HepG2 (cell line): ENCODE results near the gene CCND1. TPM values are rescaled to one million over a fixed set of nuclear protein-coding genes. Genes with fewer than 3 reads are reported as not detected.
A peak's percentile ranks its signal among the peaks of the same experiment; 100 is the strongest.

ENCODE experiments used
- ATAC-seq: fragments of 200-7000 bp; cut with Tn5 transposase; 3 replicates; pipeline ENCODE4 v1.9.1; 2020; ENCODE audit warnings: mild to moderate bottlenecking, moderate library complexity
- BruUV-seq: library from RNA; stranded (reverse); fragments of 400-500 nt; replicated peaks from 2 replicates; lab custom pipeline; 2021; lab: Mats Ljungman, UMichigan
- CTCF ChIA-PET: fragments of 300-600 bp; formaldehyde crosslinking; extraction: SDS; loops from one replicate; lab custom pipeline; 2021; ENCODE audit warnings: low total read pairs, inconsistent platforms, low intra/inter-chr PET ratio; lab: Yijun Ruan, JAX
- POLR2A ChIA-PET: fragments of 350-600 bp; sonication (Branson Sonifier 250); formaldehyde crosslinking; loops from one replicate; lab custom pipeline; 2020; ENCODE audit warnings: antibody characterized with exemption, inconsistent platforms; lab: Yijun Ruan, JAX
- DNase-seq: peaks from one replicate; pipeline ENCODE4 v3.0.0-alpha.2; 2015; ENCODE audit warnings: low spot score
- FAIRE-seq: peaks from 3 replicates; lab custom pipeline; 2011; peaks lifted over from hg19 to GRCh38; lab: Jason Lieb, UNC
- H2AFZ ChIP-seq: one replicate; pipeline ENCODE4 v1.6.1; 2011; ENCODE audit warnings: low read length, inconsistent platforms
- H3K27ac ChIP-seq: fragments of 300-600 bp; 3 replicates; pipeline ENCODE4 v1.8.0; 2011; ENCODE audit warnings: mixed run types, mild to moderate bottlenecking, mixed read lengths, low read length, inconsistent platforms; ENCODE audit not compliant: insufficient read depth; ENCODE audit errors: extremely low read length
- H3K27me3 ChIP-seq, 2 experiments: fragments of 200-600 bp in 1 of 2; 2 replicates in 1 of 2; 3 replicates in 1 of 2; pipeline versions ENCODE4 v1.6.0 to v1.8.0; 2011; ENCODE audit warnings: low read length in 2 of 2, mild to moderate bottlenecking in 2 of 2, moderate library complexity in 2 of 2, inconsistent platforms in 1 of 2; ENCODE audit not compliant: insufficient read depth in 2 of 2, control insufficient read depth in 1 of 2
- H3K36me3 ChIP-seq, 2 experiments: fragments of 200-600 bp in 1 of 2; replicated peaks in 1 of 2; 2 replicates in 1 of 2; 3 replicates in 1 of 2; pipeline versions ENCODE4 v1.5.1 to v1.8.0; 2011; ENCODE audit warnings: low read length in 2 of 2, inconsistent platforms in 1 of 2; ENCODE audit not compliant: insufficient read depth in 2 of 2, control insufficient read depth in 1 of 2
- H3K4me1 ChIP-seq: 2 replicates; pipeline ENCODE4 v1.5.1; 2012; ENCODE audit warnings: low read length, inconsistent platforms; ENCODE audit not compliant: insufficient read depth
- H3K4me2 ChIP-seq: 2 replicates; pipeline ENCODE4 v1.6.0; 2011; ENCODE audit warnings: low read depth, low read length, inconsistent platforms
- H3K4me3 ChIP-seq, 3 experiments: fragments of 200-600 bp in 1 of 3; sonication (generic), shearing (Covaris generic) in 1 of 3; replicated peaks in 1 of 3; 2 replicates each; pipeline ENCODE4 v1.5.1; 2011 to 2016; ENCODE audit warnings: low read length in 3 of 3, inconsistent platforms in 2 of 3, low read depth in 2 of 3, mild to moderate bottlenecking in 2 of 3, control low read depth in 1 of 3, mixed read lengths in 1 of 3; ENCODE audit not compliant: insufficient read depth in 1 of 3
- H3K79me2 ChIP-seq: one replicate; pipeline ENCODE4 v1.6.1; 2011; ENCODE audit warnings: low read length, inconsistent platforms; ENCODE audit not compliant: insufficient read depth
- H3K9ac ChIP-seq: 2 replicates; pipeline ENCODE4 v1.6.0; 2011; ENCODE audit warnings: mild to moderate bottlenecking, low read depth, low read length, inconsistent platforms; ENCODE audit not compliant: insufficient read depth
- H3K9me3 ChIP-seq: 2 replicates; pipeline ENCODE4 v1.5.1; 2012; ENCODE audit warnings: mild to moderate bottlenecking, low read length
- H4K20me1 ChIP-seq: 2 replicates; pipeline ENCODE4 v1.6.0; 2011; ENCODE audit warnings: inconsistent platforms, mild to moderate bottlenecking, low read length, moderate library complexity; ENCODE audit not compliant: insufficient read depth
- FOSL1 ChIP-seq: sonication (generic); formaldehyde crosslinking; IDR thresholded peaks from 2 replicates; pipeline ENCODE4 v1.9.0; 2021; ENCODE audit warnings: missing genetic modification reagents, borderline replicate concordance
- FOXA3 ChIP-seq: IDR thresholded peaks from 2 replicates; pipeline ENCODE4 v1.6.1; 2016; ENCODE audit warnings: missing genetic modification reagents, missing compliant biosample characterization
- GTF3A ChIP-seq: sonication (generic); formaldehyde crosslinking; conservative IDR thresholded peaks from 2 replicates; pipeline ENCODE4 v1.4.0; 2020; ENCODE audit warnings: mild to moderate bottlenecking, missing genetic modification reagents
- MXD3 ChIP-seq: IDR thresholded peaks from 2 replicates; pipeline ENCODE4 v1.6.1; 2016; ENCODE audit warnings: mild to moderate bottlenecking, missing biosample characterization, missing genetic modification reagents
- NFAT5 ChIP-seq: sonication (generic); formaldehyde crosslinking; IDR thresholded peaks from 2 replicates; pipeline ENCODE4 v1.4.0; 2020; ENCODE audit warnings: missing genetic modification reagents
- PHF8 ChIP-seq: sonication (generic); formaldehyde crosslinking; IDR thresholded peaks from 2 replicates; pipeline ENCODE4 v1.5.0; 2020; ENCODE audit warnings: missing genetic modification reagents
- THAP9 ChIP-seq: sonication (generic); formaldehyde crosslinking; IDR thresholded peaks from 2 replicates; pipeline ENCODE4; 2020; ENCODE audit warnings: missing genetic modification reagents, mild to moderate bottlenecking, borderline replicate concordance
- TP53 ChIP-seq: sonication (generic); formaldehyde crosslinking; conservative IDR thresholded peaks from 2 replicates; pipeline ENCODE4 v1.4.0; 2020; ENCODE audit warnings: missing genetic modification reagents
- ZFX ChIP-seq: sonication (generic); formaldehyde crosslinking; IDR thresholded peaks from 2 replicates; pipeline ENCODE4 v1.4.0; 2020; ENCODE audit warnings: mild to moderate bottlenecking, low read depth, missing genetic modification reagents, moderate library complexity
- ZNF17 ChIP-seq: sonication (generic); formaldehyde crosslinking; IDR thresholded peaks from 2 replicates; pipeline ENCODE4 v1.5.0; 2020; ENCODE audit warnings: mild to moderate bottlenecking, missing genetic modification reagents
- ZNF234 ChIP-seq: sonication (generic); formaldehyde crosslinking; conservative IDR thresholded peaks from 2 replicates; pipeline ENCODE4 v1.5.1; 2020; ENCODE audit warnings: mild to moderate bottlenecking, missing genetic modification reagents
- ZNF292 ChIP-seq: sonication (generic); formaldehyde crosslinking; IDR thresholded peaks from 2 replicates; pipeline ENCODE4 v1.8.1; 2022; ENCODE audit warnings: mild to moderate bottlenecking, low read depth, missing genetic modification reagents, borderline replicate concordance
- WGBS: methylation state at CpG from one replicate; pipeline ENCODE4 v1.1.6; 2017; ENCODE audit warnings: low lambda C conversion rate; 5-methylcytosine and 5-hydroxymethylcytosine counted together
- in situ Hi-C: cut with HindIII; loops from 2 replicates; pipeline ENCODE4 v1.10.0; 2017; ENCODE audit warnings: low pct_unique_long_range_greater_than_20kb; ENCODE audit not compliant: extremely low pct_ligation_motif_present
- intact Hi-C: fragments of 100-400 bp; cut with micrococcal nuclease; formaldehyde crosslinking; loops from one replicate; pipeline ENCODE4 v1.10.0; 2022; ENCODE audit not compliant: unreplicated experiment
- polyA plus RNA-seq, 8 experiments: library from polyadenylated mRNA; depleted of rRNA in 3 of 8; stranded (reverse) in 7 of 8; unstranded in 1 of 8; fragments of >200 nt; fragmentation: Illumina TruSeq in 4 of 8; extraction: Trizol in 4 of 8; gene quantifications; 2 replicates each; pipeline versions ENCODE4 v1.2.1 to v1.2.3, GENCODE V29; 2011 to 2016; ENCODE audit warnings: low read depth in 4 of 8, missing spikeins in 1 of 8, mixed read lengths in 1 of 8; ENCODE audit not compliant: insufficient read depth in 1 of 8
- total RNA-seq, 5 experiments: library from RNA; depleted of rRNA; stranded (reverse); fragments of >200 nt; fragmentation: Illumina TruSeq; extraction: Trizol; gene quantifications; 2 replicates each; pipeline ENCODE4 v1.2.3, GENCODE V29; 2016; ENCODE audit warnings: low read depth in 1 of 5

CCND1 gene
- total and polyA plus RNA-seq, 2 of the 13 experiments (the other 11 are each of a cell fraction or from before 2014, with no cell fraction given): 107 to 136 TPM

GRCh38 chr11:69641681-69642548 lies 959 bp downstream of the CCND1 start:
- Histone ChIP-seq H3K27me3 (peaks cover 0 to 5% of the 10 kb centered on the region in 2 experiments; a peak in 1 of 5 replicates), H2AFZ (no peak overlapping the region), H3K27ac (peak overlapping the region; percentile 87), H3K79me2 (peaks cover 30% of the 10 kb centered on the region), H3K4me3 (peak overlapping the region; percentile 86 to 99 (median 94)), H4K20me1 (peaks cover 30% of the 10 kb centered on the region), H3K4me2 (peak overlapping the region; percentile 58), H3K36me3 (peaks cover 16 to 28% of the 10 kb centered on the region in 2 experiments; a peak in 4 of 5 replicates), H3K9ac (peak overlapping the region; percentile 95), H3K4me1 (peaks cover 27% of the 10 kb centered on the region), H3K9me3 (no peaks in the 10 kb centered on the region)
- POLR2A ChIA-PET: interaction anchor here (1.0 to 5.5 kb wide), 7 partner anchors 16 to 539 kb away, joined by 3 to 40 read pairs (median 3); partner anchors contain the start of gene LTO1
- FAIRE-seq (no peak), DNase-seq (no peak), ATAC-seq (no peak)
- intact Hi-C loops: loop anchor here (2.0 to 10.0 kb wide), 5 partner anchors 147 to 537 kb away; no protein-coding TSS in a partner anchor
- no TSS peak for BruUV-seq
- WGBS: 2% methylated on average over 34 of the region's 68 CpGs
- CTCF ChIA-PET: interaction anchor here (2.0 to 4.1 kb wide), 2 partner anchors 29 to 510 kb away, joined by 9 to 26 read pairs; no protein-coding TSS in a partner anchor
- in situ Hi-C loops: loop anchor here (5.0 to 25.0 kb wide), 3 partner anchors 205 to 350 kb away; partner anchors contain the start of gene MYEOV
- TF ChIP-seq GTF3A (CRISPR knock-in tag) (no peak), ZNF17 (no peak), PHF8 (CRISPR knock-in tag) (peak; percentile 43; the same call in 1 of the 2 replicates), ZNF234 (CRISPR knock-in tag) (0 out of 2 replicates have a peak, but pooled peaks have one; percentile 28), FOXA3 (CRISPR knock-in tag) (no peak), NFAT5 (CRISPR knock-in tag) (no peak), ZNF292 (CRISPR knock-in tag) (no peak), MXD3 (CRISPR knock-in tag) (no peak), ZFX (CRISPR knock-in tag) (peak; percentile 9; the same call in 1 of the 2 replicates), THAP9 (CRISPR knock-in tag) (no peak), FOSL1 (CRISPR knock-in tag) (no peak), TP53 (CRISPR knock-in tag) (no peak)
